Breast epithelium (tissue), 3 donors: Measurements from ENCODE around the gene USP10.

Source experiments
- POLR2A ChIP-seq: fragments of 450-650 bp; IDR thresholded peaks from one replicate; pipeline ENCODE4 v1.6.1; 2016; ENCODE audit warnings: antibody characterized with exemption, mild to moderate bottlenecking, moderate library complexity
- TF ChIP-seq, protein P1 (sequence below), 3 donors: fragments of 450-650 bp; IDR thresholded peaks; one replicate each; pipeline ENCODE4 v1.5.1; 2016 to 2017; ENCODE audit warnings: antibody characterized with exemption in 3 of 3, mild to moderate bottlenecking in 3 of 3, moderate library complexity in 3 of 3

DNA sequence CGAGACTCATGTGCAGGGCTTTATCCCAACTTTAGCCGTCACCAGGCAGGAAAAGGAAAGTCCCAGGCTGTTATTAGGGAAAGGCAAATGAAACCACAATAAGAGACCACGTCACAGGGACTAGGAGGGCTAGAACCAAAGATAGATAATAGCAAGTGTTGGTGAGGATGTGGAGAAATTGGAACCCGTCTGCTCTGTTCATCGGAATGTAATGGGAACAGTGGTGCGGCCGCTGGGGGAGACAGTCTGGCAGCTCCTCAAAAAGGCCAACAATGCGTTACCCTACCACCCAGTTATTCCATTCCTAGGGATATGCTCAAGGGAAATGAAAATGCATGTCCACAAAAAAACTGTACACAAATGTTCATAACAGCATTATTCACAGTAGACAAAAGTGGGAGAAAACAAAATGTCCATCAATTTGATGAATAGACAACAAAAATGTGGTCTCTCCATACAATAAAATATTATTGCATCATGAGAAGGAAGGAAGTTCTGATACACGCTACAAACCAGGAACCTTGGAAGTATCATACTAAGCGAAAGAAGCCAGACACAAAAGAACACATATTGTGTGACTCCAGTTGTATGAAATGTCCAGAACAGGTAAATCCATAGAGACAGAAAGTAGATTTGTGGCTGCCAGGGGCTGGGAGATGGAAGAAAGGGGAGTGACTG lies 19.5 kb upstream of the USP10 start:
- TF ChIP-seq, protein P1, sequence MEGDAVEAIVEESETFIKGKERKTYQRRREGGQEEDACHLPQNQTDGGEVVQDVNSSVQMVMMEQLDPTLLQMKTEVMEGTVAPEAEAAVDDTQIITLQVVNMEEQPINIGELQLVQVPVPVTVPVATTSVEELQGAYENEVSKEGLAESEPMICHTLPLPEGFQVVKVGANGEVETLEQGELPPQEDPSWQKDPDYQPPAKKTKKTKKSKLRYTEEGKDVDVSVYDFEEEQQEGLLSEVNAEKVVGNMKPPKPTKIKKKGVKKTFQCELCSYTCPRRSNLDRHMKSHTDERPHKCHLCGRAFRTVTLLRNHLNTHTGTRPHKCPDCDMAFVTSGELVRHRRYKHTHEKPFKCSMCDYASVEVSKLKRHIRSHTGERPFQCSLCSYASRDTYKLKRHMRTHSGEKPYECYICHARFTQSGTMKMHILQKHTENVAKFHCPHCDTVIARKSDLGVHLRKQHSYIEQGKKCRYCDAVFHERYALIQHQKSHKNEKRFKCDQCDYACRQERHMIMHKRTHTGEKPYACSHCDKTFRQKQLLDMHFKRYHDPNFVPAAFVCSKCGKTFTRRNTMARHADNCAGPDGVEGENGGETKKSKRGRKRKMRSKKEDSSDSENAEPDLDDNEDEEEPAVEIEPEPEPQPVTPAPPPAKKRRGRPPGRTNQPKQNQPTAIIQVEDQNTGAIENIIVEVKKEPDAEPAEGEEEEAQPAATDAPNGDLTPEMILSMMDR (IDR thresholded peaks at IDR 0.05) = no peak
- no peak for TF ChIP-seq POLR2A
